Endometrial microvascular endothelial cells (primary cell): ENCODE results near the gene FLT1. TPM values are rescaled to one million over a fixed set of nuclear protein-coding genes. Genes with fewer than 3 reads are reported as not detected.

Experiments
- in situ Hi-C: cut with HindIII; loops from 2 replicates; pipeline ENCODE4 v1.10.0; 2017; ENCODE audit warnings: low sequenced_read_pairs, low pct_unique_long_range_greater_than_20kb; ENCODE audit errors: inconsistent ontology term
- total RNA-seq: library from RNA; depleted of rRNA; stranded (reverse); fragments of >200 nt; gene quantifications from one replicate; pipeline ENCODE4 v1.2.3, GENCODE V29; 2015; ENCODE audit errors: inconsistent ontology term

Gene FLT1
- total RNA-seq, 1 donor from 2014 or later = 27.7 TPM

GRCh38 chr13:28447989-28448388, 46.9 kb downstream of the FLT1 start:
- in situ Hi-C loops = no loop called here

GRCh38 chr13:28447206-28447605, 47.7 kb downstream of the FLT1 start:
- in situ Hi-C loops = no loop called here

GRCh38 chr13:28442839-28443238, 52.1 kb downstream of the FLT1 start:
- in situ Hi-C loops = no loop called here

- in situ Hi-C loops = no loop called here
Observed at GRCh38 chr13:28441529-28441928, 53.4 kb downstream of the FLT1 start.

- in situ Hi-C loops = no loop called here
Observed at GRCh38 chr13:28440774-28441504, 54.0 kb downstream of the FLT1 start.

GRCh38 chr13:28438598-28439334, 56.2 kb downstream of the FLT1 start:
- in situ Hi-C loops = no loop called here

- in situ Hi-C loops = no loop called here
Observed at GRCh38 chr13:28438067-28438466, 56.9 kb downstream of the FLT1 start.

- in situ Hi-C loops = no loop called here
Observed at GRCh38 chr13:28435917-28436316, 59.0 kb downstream of the FLT1 start.

GRCh38 chr13:28434926-28435325, 60.0 kb downstream of the FLT1 start:
- in situ Hi-C loops = no loop called here

- in situ Hi-C loops = no loop called here
Observed at GRCh38 chr13:28432816-28433560, 61.9 kb downstream of the FLT1 start.

GRCh38 chr13:28429685-28430290, 65.1 kb downstream of the FLT1 start:
- in situ Hi-C loops = no loop called here

GRCh38 chr13:28429096-28429495, 65.8 kb downstream of the FLT1 start:
- in situ Hi-C loops = no loop called here

- in situ Hi-C loops = no loop called here
Observed at GRCh38 chr13:28426381-28426780, 68.5 kb downstream of the FLT1 start.

GRCh38 chr13:28425793-28426192, 69.1 kb downstream of the FLT1 start:
- in situ Hi-C loops = no loop called here

GRCh38 chr13:28424541-28424940, 70.4 kb downstream of the FLT1 start:
- in situ Hi-C loops = no loop called here

GRCh38 chr13:28423010-28423409, 71.9 kb downstream of the FLT1 start:
- in situ Hi-C loops = no loop called here

GRCh38 chr13:28421676-28422410, 73.1 kb downstream of the FLT1 start:
- in situ Hi-C loops = no loop called here

- in situ Hi-C loops = no loop called here
Observed at GRCh38 chr13:28420704-28421103, 74.2 kb downstream of the FLT1 start.

- in situ Hi-C loops = no loop called here
Observed at GRCh38 chr13:28415994-28416421, 78.9 kb downstream of the FLT1 start.
